GM19099 (cell line): Measurements from ENCODE around the gene MAPK10.

Experiments used
- POLR2A ChIP-seq: IDR thresholded peaks from 3 replicates; pipeline ENCODE4 v1.6.1; 2011; ENCODE audit warnings: low read depth; ENCODE audit not compliant: insufficient read length; ENCODE audit errors: extremely low read depth

Gene MAPK10

GRCh38 chr4:86358257-86358656 is 1.6 kb downstream of the MAPK10 start:
- no peak for TF ChIP-seq POLR2A

GRCh38 chr4:86357608-86358007 is 2.2 kb downstream of the MAPK10 start:
- no peak for TF ChIP-seq POLR2A

GRCh38 chr4:86356425-86357210 is 3.2 kb downstream of the MAPK10 start:
- no peak for TF ChIP-seq POLR2A

GRCh38 chr4:86354390-86354789 is 5.5 kb downstream of the MAPK10 start:
- TF ChIP-seq POLR2A, result no peak

- TF ChIP-seq POLR2A, result no peak
Measured at GRCh38 chr4:86346320-86346719, 13.5 kb downstream of the MAPK10 start.

GRCh38 chr4:86344127-86344526 is 15.7 kb downstream of the MAPK10 start:
- TF ChIP-seq POLR2A, result no peak

- TF ChIP-seq POLR2A, result no peak
Measured at GRCh38 chr4:86338989-86339388, 20.9 kb downstream of the MAPK10 start.

GRCh38 chr4:86338521-86338920 is 21.3 kb downstream of the MAPK10 start:
- TF ChIP-seq POLR2A, result no peak

GRCh38 chr4:86334020-86334750 is 25.7 kb downstream of the MAPK10 start:
- TF ChIP-seq POLR2A, result no peak

GRCh38 chr4:86333236-86333635 is 26.6 kb downstream of the MAPK10 start:
- no peak for TF ChIP-seq POLR2A

- TF ChIP-seq POLR2A, result no peak
Measured at GRCh38 chr4:86330961-86331742, 28.7 kb downstream of the MAPK10 start.

GRCh38 chr4:86329431-86329830 is 30.4 kb downstream of the MAPK10 start:
- no peak for TF ChIP-seq POLR2A

- no peak for TF ChIP-seq POLR2A
Measured at GRCh38 chr4:86326400-86326799, 33.5 kb downstream of the MAPK10 start.

- no peak for TF ChIP-seq POLR2A
Measured at GRCh38 chr4:86319390-86319789, 40.5 kb downstream of the MAPK10 start.

- TF ChIP-seq POLR2A, result no peak
Measured at GRCh38 chr4:86315579-86315978, 44.3 kb downstream of the MAPK10 start.
